GM21360 (cell line): ENCODE measurements around the gene ZC3H8.

ENCODE experiments used
- ATAC-seq: cut with Tn5 transposase; IDR thresholded peaks from one replicate; pipeline ENCODE4 v1.9.1; 2021; ENCODE audit warnings: mild to moderate bottlenecking, moderate library complexity; ENCODE audit not compliant: unreplicated experiment

Gene ZC3H8

GRCh38 chr2:112166806-112167499 lies 87.9 kb downstream of the ZC3H8 start:
- no peak for ATAC-seq

- no peak for ATAC-seq
Measured at GRCh38 chr2:112165296-112165695, 89.5 kb downstream of the ZC3H8 start.

- ATAC-seq, result no peak
Measured at GRCh38 chr2:112164876-112165275, 90.0 kb downstream of the ZC3H8 start.

GRCh38 chr2:112163541-112163981 lies 91.3 kb downstream of the ZC3H8 start:
- ATAC-seq, result no peak

- no peak for ATAC-seq
Measured at GRCh38 chr2:112162956-112163355, 91.9 kb downstream of the ZC3H8 start.

- ATAC-seq, result no peak
Measured at GRCh38 chr2:112162341-112162740, 92.5 kb downstream of the ZC3H8 start.
